Measurements from ENCODE around the gene PDE4D.
"Not testable (repeated sequence)": the region's sequence is repeated elsewhere in the genome, so short reads cannot be mapped to it uniquely, and the experiment has no call there.

PDE4D gene

GRCh38 chr5:59458321-59458720 lies 435.2 kb downstream of the PDE4D start:
- DNase-seq: no peak

- DNase-seq: no peak
Observed at GRCh38 chr5:59449905-59450644, 443.5 kb downstream of the PDE4D start.

GRCh38 chr5:59446356-59446755 lies 447.2 kb downstream of the PDE4D start:
- no peak for DNase-seq

GRCh38 chr5:59445741-59446140 lies 447.8 kb downstream of the PDE4D start:
- no peak for DNase-seq

GRCh38 chr5:59439303-59439702 lies 454.2 kb downstream of the PDE4D start:
- DNase-seq: no peak

- DNase-seq: no peak
Observed at GRCh38 chr5:59437176-59437575, 456.4 kb downstream of the PDE4D start.

DNA sequence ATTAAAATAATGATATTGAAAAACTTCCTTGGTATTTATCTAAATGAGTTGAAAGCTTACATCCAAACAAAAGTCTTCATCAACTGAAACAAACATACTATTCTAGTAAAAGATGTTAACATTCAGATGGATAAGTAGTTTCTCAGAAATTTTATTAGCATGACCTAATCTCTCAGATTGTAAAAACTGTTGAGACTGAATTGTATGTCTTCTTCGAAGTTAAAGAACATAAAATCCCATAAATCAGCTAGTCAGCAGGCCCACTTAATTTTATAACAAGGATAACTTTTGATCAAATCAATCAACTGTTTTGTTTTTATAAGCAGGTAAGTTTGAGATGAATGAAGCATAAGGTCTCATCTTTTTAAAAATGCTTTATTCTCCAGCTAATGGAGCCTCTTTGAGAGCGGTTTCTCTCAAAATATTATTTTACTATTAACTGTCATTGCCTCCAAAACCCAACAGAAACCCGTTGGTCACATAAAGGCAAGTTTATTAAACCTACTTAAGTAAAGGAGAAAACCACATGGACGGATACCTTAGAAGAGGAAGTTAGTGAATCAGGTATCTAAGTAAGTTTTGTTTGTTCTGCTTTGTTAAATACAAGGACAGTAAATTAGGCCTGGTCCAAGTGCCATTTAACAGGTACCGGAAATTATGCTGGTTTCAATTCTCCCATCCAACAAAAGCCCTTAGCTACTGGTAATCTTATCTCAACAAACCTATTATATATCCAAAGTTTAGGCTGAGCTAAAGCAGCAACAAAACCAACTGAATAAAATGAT lies 457.0 kb downstream of the PDE4D start:
- no peak for DNase-seq

DNA sequence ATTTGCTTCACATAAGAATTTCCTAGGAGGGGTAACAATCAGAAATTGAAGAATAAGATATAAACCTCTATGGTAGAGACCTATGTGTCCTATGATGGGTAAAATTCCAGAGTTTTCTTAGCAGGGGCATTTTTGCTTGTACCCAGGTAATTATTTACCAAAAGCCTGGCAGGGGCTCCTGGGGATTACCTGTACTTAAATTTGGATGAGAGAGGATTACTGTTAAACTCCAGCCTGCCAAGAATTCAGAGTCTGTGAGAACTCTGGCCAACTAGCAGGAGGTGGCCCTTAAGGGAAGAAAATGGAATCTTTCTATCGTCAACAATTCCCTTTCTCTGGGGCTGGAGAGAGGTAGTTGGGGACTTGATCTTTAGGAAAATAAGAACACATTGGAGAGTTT lies 460.4 kb downstream of the PDE4D start:
- no peak for DNase-seq

DNA sequence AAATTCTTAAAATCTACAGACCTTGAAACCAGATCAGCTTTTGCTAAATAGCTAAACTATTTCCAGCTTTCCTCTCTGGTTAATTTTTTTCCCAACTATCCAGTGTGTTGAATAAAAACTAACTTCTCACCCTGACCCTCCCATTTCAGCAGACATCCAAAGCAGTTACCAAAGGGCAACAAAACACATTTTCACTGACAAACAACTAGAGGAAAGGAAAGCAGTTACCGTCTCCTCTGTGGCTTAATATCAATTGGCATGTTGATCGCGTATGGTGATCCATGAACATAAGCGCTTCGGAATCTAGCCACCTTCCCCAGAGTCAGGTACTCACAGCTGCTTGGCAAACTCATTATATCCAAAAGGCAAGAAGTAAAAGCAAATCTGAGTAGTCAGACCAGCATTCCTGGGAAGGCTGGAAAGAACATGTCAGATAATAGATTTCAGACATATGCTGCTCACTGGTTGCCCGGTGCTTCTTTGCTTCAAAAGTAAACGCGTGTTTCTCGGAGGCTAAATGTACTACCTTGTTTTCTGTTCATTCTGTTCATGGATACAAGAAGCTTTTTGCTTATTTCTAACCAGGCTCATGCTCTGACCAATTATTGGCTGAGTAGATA lies 463.4 kb downstream of the PDE4D start:
- DNase-seq: no peak

GRCh38 chr5:59428391-59428790 lies 465.1 kb downstream of the PDE4D start:
- no peak for DNase-seq

DNA sequence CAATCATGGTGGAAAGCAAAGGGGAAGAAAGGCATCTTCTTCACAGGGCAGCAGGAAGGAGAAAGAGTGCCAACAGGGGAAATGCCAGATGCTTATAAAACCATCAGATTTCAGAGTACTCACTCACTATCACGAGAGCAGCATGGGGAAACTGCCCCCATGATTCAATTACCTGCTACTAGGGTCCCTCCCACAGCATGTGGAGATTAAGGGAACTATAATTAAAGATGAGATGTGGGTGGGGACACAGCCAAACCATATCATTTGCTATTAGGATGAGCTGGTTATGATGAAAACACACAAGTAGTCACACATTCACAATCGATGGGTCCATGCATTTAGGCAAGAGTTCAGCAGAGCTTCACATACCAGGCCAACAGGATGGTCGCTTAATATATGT lies 469.0 kb downstream of the PDE4D start:
- no peak for DNase-seq

DNA sequence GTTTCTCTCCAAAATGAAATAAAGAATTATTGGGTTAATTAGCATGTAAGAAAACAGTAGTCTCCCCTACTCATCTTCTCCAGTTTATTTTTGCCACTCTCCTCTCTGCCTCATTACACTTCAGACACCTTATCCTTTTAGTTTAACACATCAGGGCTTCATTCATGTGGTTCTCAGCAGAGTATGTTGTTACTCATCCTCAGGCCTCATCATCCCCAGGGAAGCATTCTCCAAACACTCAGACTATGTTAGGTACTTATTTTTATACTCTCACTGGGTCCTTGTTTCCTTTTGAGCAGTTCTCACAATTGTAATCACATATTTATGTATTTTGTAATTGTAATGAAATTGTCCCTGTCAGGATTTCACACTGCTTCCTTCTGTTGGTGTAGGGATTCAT lies 470.5 kb downstream of the PDE4D start:
- DNase-seq: no peak

DNA sequence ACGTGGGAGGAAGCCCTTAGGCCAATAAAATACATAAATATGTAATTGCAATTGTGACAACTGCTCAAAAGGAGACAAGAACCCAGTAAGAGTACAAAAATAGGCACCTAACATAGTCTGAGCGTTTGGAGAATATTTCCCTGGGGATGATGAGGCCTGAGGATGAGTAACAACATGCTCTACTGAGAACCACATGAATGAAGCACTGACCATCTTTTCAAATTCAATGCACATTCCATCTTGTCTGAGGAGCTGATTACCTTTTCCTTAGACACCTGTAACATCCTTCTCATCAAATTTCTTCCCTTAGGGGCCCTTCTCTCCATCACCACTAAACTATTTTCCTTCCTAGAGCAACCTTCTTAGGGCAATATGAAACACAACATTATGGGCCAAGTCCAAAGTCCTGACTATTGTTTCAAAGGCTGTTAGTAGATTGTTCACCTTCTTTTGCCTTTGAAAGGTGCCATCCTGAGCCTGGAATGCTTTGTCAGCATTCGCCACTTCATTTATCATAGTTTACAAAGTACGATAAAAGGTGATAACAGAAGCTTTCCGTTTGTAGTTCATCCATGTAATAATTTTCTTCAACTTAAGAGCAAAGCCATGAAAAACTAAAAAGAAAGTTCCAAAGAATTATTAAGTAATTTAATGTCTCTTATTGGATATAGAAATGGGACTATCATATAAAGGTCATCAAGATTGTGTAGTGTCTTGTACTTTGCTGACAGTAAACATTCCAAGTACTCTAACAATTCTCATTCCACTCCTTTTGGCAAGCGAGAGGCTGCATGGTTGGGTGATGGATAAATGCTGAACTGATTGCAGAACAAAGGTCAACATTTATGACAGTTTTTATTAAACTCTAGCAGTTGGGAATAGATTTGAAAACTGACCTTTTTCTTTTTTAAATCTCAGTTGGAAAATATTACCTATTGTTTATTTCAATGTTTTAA lies 471.3 kb downstream of the PDE4D start:
- DNase-seq: no peak

DNA sequence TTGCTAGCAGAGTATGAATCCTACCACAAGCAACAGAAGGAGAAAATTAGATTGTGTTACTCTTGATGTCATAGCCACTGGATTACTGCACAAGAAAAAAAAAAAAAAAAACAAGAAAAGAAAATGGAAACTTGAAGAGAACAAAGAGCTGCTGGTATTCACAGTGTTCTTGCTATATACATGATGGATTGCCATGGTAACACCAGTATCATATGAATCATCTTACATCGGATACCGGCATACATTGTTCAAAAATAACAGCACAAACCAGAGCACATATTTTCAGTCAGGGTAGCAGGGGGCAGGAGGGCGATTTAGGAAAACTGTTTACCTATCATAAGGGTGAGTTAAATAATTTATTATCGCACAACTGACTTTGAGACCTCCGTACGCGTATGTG lies 472.9 kb downstream of the PDE4D start:
- DNase-seq: no peak

DNA sequence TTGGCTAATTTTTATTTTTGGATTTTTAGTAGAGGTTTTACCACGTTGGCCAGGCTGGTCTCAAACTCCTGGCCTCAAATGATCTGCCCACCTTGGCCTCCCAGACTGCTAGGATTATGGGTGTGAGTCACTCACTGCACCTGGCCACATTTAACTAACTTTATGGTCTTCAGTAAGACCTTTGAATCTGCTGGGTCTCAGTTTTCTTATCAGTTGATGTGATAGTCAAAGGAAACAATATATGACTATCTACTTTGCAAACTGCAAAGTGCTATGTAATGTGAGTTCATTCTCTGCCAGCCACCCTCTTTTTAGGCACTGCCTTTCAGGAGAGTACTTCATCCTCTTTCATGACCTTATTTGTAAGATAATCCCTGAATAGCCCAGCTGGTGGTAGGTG lies 474.7 kb downstream of the PDE4D start:
- DNase-seq: no peak

GRCh38 chr5:59416451-59416850 lies 477.1 kb downstream of the PDE4D start:
- no peak for DNase-seq

GRCh38 chr5:59416026-59416425 lies 477.5 kb downstream of the PDE4D start:
- no peak for DNase-seq

GRCh38 chr5:59412428-59412827 lies 481.1 kb downstream of the PDE4D start:
- DNase-seq: no peak

GRCh38 chr5:59408997-59409396 lies 484.5 kb downstream of the PDE4D start:
- DNase-seq: not testable (repeated sequence)

DNA sequence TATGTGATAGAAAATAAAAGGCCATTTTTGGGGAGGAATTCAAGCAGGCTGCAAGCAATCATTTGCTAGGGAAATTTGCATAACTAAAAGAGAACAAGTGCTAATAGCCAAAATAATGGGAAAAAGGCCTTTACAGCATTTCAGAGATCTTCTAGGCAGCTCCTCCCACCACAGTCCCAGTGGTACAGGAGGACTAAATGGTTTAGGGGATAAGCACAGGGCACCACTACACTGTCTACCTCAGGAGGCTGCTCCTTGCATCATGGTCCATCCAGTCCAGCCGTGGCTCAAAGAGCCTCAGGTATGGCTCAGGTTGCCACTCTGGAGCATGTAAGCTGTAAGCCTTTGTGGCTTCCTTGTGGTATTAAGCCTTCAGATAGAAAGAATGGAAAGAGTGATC lies 485.6 kb downstream of the PDE4D start:
- no peak for DNase-seq

DNA sequence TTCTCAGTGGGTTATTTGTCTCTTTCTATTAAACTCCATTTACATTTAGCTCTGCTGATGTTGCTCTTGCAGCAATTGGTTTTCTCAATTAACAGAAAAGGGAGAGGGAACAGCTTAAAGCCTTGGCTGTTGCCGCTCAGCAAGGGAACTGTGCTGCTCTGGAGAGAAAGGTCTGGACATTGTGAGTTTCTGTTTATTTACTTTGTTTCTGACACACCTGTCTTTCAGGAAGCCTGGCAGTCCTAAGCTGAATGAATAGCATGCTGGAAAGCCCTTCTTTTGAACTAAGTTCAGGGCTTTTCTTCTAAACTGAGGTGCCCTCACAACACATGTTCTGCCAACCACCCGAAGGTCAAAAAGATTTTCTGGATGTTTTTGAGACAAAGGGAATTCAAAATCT lies 491.9 kb downstream of the PDE4D start:
- DNase-seq: no peak

- DNase-seq: not testable (repeated sequence)
Observed at GRCh38 chr5:59394956-59395355, 498.6 kb downstream of the PDE4D start.

All from activated gamma-delta T cell treated with Interleukin-2 at 50 U/mL for 16 hours (primary cell).